GM23338 (cell line): ENCODE data around the gene NIPAL3.
A peak's percentile ranks its signal among the peaks of the same experiment; 100 is the strongest.

Source experiments
- EZH2 ChIP-seq: fragments of 200-600 bp; sonication (generic); IDR thresholded peaks from one replicate; pipeline ENCODE4 v1.8.0; 2017; ENCODE audit warnings: antibody characterized with exemption, mild to moderate bottlenecking, low read depth; ENCODE audit not compliant: unreplicated experiment
- EZH2phosphoT487 ChIP-seq: fragments of 200-600 bp; sonication (generic); IDR thresholded peaks from one replicate; pipeline ENCODE4 v1.8.1; 2018; ENCODE audit warnings: antibody characterized with exemption; ENCODE audit not compliant: unreplicated experiment
- POLR2AphosphoS5 ChIP-seq: IDR thresholded peaks from 2 replicates; pipeline ENCODE4 v1.6.1; 2016; ENCODE audit warnings: antibody characterized with exemption, low read depth
- TF ChIP-seq, protein P1 (sequence below), 2 experiments: fragments of 200-600 bp in 1 of 2; sonication (generic) in 1 of 2; conservative IDR thresholded peaks; 2 replicates each; pipeline versions ENCODE4 v1.5.1 to v1.6.1; 2016 to 2017; ENCODE audit warnings: antibody characterized with exemption in 2 of 2, low read depth in 2 of 2, mild to moderate bottlenecking in 2 of 2, moderate library complexity in 1 of 2
- TF ChIP-seq, protein P2 (sequence below): IDR thresholded peaks from one replicate; pipeline ENCODE4 v1.6.1; 2018; ENCODE audit warnings: antibody characterized with exemption; ENCODE audit not compliant: unreplicated experiment

DNA sequence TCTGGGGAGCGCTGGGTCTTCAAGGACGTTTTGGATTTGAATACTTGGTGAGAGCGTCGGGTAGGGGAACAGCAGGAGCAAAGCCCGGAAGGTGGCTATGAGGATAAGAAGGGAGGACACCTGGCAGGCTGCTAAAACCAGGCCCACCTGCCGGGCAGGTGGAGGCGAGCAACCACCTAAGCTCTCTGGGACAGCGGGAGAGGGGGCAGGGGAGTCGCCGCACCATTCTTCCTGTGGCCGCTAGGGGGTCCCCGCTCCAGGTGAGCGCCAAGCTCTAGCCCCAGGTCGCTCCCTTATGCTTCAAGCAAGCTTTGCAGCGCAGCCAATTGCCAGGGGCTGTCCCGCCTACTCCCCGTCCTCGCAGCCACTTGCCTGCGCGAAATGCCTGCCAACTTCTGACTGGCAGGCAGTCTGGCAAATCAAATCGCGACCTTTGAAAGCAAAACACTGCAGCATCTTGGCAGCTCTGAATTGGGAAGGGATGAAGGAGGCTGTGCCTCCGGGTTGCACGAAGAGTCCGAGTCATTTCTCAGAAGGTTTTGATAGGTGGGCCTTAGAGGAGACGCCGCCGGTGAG is at the start of gene NIPAL3:
- TF ChIP-seq, protein P1, sequence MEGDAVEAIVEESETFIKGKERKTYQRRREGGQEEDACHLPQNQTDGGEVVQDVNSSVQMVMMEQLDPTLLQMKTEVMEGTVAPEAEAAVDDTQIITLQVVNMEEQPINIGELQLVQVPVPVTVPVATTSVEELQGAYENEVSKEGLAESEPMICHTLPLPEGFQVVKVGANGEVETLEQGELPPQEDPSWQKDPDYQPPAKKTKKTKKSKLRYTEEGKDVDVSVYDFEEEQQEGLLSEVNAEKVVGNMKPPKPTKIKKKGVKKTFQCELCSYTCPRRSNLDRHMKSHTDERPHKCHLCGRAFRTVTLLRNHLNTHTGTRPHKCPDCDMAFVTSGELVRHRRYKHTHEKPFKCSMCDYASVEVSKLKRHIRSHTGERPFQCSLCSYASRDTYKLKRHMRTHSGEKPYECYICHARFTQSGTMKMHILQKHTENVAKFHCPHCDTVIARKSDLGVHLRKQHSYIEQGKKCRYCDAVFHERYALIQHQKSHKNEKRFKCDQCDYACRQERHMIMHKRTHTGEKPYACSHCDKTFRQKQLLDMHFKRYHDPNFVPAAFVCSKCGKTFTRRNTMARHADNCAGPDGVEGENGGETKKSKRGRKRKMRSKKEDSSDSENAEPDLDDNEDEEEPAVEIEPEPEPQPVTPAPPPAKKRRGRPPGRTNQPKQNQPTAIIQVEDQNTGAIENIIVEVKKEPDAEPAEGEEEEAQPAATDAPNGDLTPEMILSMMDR (conservative IDR thresholded peaks at IDR 0.05; ENCODE audit: low read depth in 2 of 2), result peak; percentile 51 to 76
- TF ChIP-seq POLR2AphosphoS5 (peak; percentile 33; the same call in 1 of the 2 replicates), EZH2phosphoT487 (no peak), EZH2 (no peak)
- TF ChIP-seq, protein P2, sequence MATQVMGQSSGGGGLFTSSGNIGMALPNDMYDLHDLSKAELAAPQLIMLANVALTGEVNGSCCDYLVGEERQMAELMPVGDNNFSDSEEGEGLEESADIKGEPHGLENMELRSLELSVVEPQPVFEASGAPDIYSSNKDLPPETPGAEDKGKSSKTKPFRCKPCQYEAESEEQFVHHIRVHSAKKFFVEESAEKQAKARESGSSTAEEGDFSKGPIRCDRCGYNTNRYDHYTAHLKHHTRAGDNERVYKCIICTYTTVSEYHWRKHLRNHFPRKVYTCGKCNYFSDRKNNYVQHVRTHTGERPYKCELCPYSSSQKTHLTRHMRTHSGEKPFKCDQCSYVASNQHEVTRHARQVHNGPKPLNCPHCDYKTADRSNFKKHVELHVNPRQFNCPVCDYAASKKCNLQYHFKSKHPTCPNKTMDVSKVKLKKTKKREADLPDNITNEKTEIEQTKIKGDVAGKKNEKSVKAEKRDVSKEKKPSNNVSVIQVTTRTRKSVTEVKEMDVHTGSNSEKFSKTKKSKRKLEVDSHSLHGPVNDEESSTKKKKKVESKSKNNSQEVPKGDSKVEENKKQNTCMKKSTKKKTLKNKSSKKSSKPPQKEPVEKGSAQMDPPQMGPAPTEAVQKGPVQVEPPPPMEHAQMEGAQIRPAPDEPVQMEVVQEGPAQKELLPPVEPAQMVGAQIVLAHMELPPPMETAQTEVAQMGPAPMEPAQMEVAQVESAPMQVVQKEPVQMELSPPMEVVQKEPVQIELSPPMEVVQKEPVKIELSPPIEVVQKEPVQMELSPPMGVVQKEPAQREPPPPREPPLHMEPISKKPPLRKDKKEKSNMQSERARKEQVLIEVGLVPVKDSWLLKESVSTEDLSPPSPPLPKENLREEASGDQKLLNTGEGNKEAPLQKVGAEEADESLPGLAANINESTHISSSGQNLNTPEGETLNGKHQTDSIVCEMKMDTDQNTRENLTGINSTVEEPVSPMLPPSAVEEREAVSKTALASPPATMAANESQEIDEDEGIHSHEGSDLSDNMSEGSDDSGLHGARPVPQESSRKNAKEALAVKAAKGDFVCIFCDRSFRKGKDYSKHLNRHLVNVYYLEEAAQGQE, result no peak
